DND-41 (cell line): ENCODE measurements around the gene DACT3.

ENCODE experiments used
- EZH2 ChIP-seq: IDR thresholded peaks from 3 replicates; pipeline ENCODE4 v1.6.1; 2012; ENCODE audit warnings: borderline replicate concordance, low read depth, mild to moderate bottlenecking, moderate library complexity, low read length, inconsistent platforms; ENCODE audit not compliant: severe bottlenecking
- TF ChIP-seq, protein P1 (sequence below): IDR thresholded peaks from 2 replicates; pipeline ENCODE4 v1.5.1; 2012; ENCODE audit warnings: borderline replicate concordance, low read length, moderate library complexity, mild to moderate bottlenecking; ENCODE audit not compliant: poor library complexity, severe bottlenecking; ENCODE audit errors: extremely low read depth

DNA sequence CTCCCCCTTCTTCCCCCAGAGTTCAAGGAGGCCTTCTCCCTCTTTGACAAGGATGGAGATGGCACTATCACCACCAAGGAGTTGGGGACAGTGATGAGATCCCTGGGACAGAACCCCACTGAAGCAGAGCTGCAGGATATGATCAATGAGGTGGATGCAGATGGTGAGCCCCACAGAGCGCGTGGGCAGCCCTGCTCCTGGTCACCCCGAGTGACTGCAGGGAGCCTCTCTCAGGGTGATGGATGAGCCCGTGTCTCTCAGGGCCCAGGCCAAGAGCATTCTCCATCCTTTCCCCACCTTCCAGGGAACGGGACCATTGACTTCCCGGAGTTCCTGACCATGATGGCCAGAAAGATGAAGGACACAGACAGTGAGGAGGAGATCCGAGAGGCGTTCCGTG, 52.8 kb downstream of the DACT3 start:
- TF ChIP-seq, protein P1, sequence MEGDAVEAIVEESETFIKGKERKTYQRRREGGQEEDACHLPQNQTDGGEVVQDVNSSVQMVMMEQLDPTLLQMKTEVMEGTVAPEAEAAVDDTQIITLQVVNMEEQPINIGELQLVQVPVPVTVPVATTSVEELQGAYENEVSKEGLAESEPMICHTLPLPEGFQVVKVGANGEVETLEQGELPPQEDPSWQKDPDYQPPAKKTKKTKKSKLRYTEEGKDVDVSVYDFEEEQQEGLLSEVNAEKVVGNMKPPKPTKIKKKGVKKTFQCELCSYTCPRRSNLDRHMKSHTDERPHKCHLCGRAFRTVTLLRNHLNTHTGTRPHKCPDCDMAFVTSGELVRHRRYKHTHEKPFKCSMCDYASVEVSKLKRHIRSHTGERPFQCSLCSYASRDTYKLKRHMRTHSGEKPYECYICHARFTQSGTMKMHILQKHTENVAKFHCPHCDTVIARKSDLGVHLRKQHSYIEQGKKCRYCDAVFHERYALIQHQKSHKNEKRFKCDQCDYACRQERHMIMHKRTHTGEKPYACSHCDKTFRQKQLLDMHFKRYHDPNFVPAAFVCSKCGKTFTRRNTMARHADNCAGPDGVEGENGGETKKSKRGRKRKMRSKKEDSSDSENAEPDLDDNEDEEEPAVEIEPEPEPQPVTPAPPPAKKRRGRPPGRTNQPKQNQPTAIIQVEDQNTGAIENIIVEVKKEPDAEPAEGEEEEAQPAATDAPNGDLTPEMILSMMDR, result no peak
- TF ChIP-seq EZH2, result no peak
